Activated naive CD8-positive, alpha-beta T cell treated with anti-CD3 and anti-CD28 coated beads for 36 hours (primary cell): ENCODE measurements around the gene ROBO1. TPM values are rescaled to one million over a fixed set of nuclear protein-coding genes. Genes with fewer than 3 reads are reported as not detected.

Experiments used
- DNase-seq: peaks from one replicate; pipeline ENCODE4 v3.0.0; 2021
- H3K27ac Mint-ChIP-seq: one replicate; pipeline ENCODE4 v1.8.0; 2022; ENCODE audit warnings: mild to moderate bottlenecking, moderate library complexity, mixed read lengths
- H3K27me3 Mint-ChIP-seq: one replicate; pipeline ENCODE4 v1.8.0; 2022; ENCODE audit warnings: mild to moderate bottlenecking, mixed read lengths
- H3K36me3 Mint-ChIP-seq: one replicate; pipeline ENCODE4 v1.8.0; 2021; ENCODE audit warnings: mild to moderate bottlenecking, mixed read lengths
- H3K4me1 Mint-ChIP-seq: one replicate; pipeline ENCODE4 v1.8.0; 2021; ENCODE audit warnings: mixed read lengths
- H3K4me3 Mint-ChIP-seq: one replicate; pipeline ENCODE4 v1.8.0; 2022; ENCODE audit warnings: mild to moderate bottlenecking, moderate library complexity, mixed read lengths
- H3K9me3 Mint-ChIP-seq: one replicate; pipeline ENCODE4 v1.8.0; 2022; ENCODE audit warnings: mixed read lengths
- total RNA-seq, 2 experiments: library from RNA; stranded (reverse); gene quantifications; one replicate each; pipeline ENCODE4 v1.2.3, GENCODE V29; 2021

The ROBO1 gene
- total RNA-seq, 2 experiments from 2014 or later, result 13.8 to 16.5 TPM

- Mint-ChIP-seq H3K36me3 (no peaks in the 10 kb centered on the region), H3K4me3 (no peak overlapping the region), H3K9me3 (peaks cover 8% of the 10 kb centered on the region), H3K27ac (no peak overlapping the region), H3K4me1 (no peaks in the 10 kb centered on the region), H3K27me3 (no peaks in the 10 kb centered on the region)
- no peak for DNase-seq
Measured at GRCh38 chr3:79729096-79729495, 38.7 kb downstream of the ROBO1 start.

DNA sequence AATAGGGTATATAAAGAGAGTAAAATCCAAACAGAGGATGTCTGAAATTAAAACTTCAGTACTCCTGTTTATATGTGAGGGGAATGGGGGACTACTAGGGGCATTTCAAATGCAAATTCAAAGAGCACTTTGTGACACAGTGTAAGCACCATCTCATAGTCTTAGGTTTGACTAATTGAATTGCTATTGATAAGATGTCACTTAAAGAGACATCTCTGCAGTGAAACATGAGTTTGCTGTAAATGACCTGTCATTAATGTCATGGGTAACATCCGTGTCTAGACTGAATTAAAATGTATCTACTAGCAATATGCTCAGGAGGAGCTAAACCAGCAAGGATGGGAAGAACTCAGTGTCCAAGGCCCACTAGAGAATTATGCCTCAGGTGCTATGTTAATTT is 41.0 kb downstream of the ROBO1 start:
- no peaks in the 10 kb centered on the region for H3K9me3 Mint-ChIP-seq
- H3K36me3 Mint-ChIP-seq, result no peaks in the 10 kb centered on the region
- no peak for DNase-seq
- no peaks in the 10 kb centered on the region for H3K27me3 Mint-ChIP-seq
- H3K27ac Mint-ChIP-seq, result no peak overlapping the region
- H3K4me1 Mint-ChIP-seq, result no peaks in the 10 kb centered on the region
- H3K4me3 Mint-ChIP-seq, result no peak overlapping the region

DNA sequence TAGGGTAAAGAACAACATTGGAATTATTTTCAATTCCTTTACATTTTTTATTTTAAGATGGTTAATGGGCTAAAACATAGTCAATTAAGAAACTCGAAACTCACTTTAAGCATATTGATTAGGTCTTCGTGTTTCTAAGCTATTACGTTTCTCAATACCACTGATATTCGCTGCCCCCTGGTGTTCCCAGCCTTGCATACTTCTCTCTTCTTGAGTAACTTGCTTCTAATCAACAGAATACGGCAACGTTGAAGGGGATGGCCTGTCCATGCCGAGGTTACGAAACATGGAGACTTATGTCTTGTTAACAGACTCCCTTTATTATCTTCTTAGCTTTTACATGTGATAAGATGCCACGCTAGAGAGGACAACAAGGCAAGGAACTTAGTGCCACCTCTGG is 43.6 kb downstream of the ROBO1 start:
- no peak for DNase-seq
- no peaks in the 10 kb centered on the region for H3K9me3 Mint-ChIP-seq
- no peaks in the 10 kb centered on the region for H3K36me3 Mint-ChIP-seq
- H3K27me3 Mint-ChIP-seq, result no peaks in the 10 kb centered on the region
- H3K4me3 Mint-ChIP-seq, result no peak overlapping the region
- no peak overlapping the region for H3K27ac Mint-ChIP-seq
- no peaks in the 10 kb centered on the region for H3K4me1 Mint-ChIP-seq

- Mint-ChIP-seq H3K4me3 (no peak overlapping the region), H3K36me3 (no peaks in the 10 kb centered on the region), H3K9me3 (no peaks in the 10 kb centered on the region), H3K4me1 (no peaks in the 10 kb centered on the region), H3K27me3 (no peaks in the 10 kb centered on the region), H3K27ac (no peak overlapping the region)
- no peak for DNase-seq
Measured at GRCh38 chr3:79690072-79690471, 77.7 kb downstream of the ROBO1 start.

GRCh38 chr3:79685108-79685507 is 82.7 kb downstream of the ROBO1 start:
- Mint-ChIP-seq H3K4me3 (no peak overlapping the region), H3K27me3 (no peaks in the 10 kb centered on the region), H3K27ac (no peak overlapping the region), H3K9me3 (peaks cover 2% of the 10 kb centered on the region), H3K36me3 (no peaks in the 10 kb centered on the region), H3K4me1 (no peaks in the 10 kb centered on the region)
- DNase-seq, result no peak

GRCh38 chr3:79684041-79684440 is 83.8 kb downstream of the ROBO1 start:
- no peaks in the 10 kb centered on the region for H3K36me3 Mint-ChIP-seq
- H3K27ac Mint-ChIP-seq, result no peak overlapping the region
- H3K4me1 Mint-ChIP-seq, result no peaks in the 10 kb centered on the region
- no peak for DNase-seq
- peaks cover 5% of the 10 kb centered on the region for H3K9me3 Mint-ChIP-seq
- no peak overlapping the region for H3K4me3 Mint-ChIP-seq
- H3K27me3 Mint-ChIP-seq, result no peaks in the 10 kb centered on the region

DNA sequence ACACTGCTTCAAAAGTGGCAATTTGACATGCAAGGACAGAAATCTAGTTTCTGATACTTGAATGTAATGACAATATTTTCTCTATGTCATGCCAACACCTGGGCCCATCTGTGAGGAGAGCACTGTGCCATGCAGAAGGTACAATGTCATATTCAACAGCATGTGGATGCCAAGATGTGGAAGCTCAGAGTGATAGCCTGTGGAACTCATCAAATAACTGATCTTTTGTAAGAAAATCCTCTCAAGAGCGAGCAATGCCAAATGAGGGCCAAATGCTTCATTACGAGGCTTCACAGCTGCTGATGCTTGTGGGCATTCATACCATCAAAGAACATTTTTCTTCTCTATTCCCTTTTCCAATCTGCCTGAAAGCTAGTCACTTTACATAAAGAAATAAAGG is 95.1 kb downstream of the ROBO1 start:
- DNase-seq, result no peak
- Mint-ChIP-seq H3K4me3 (no peak overlapping the region), H3K9me3 (peaks cover 9% of the 10 kb centered on the region), H3K36me3 (no peaks in the 10 kb centered on the region), H3K27me3 (no peaks in the 10 kb centered on the region), H3K27ac (no peak overlapping the region), H3K4me1 (no peaks in the 10 kb centered on the region)

GRCh38 chr3:79672075-79672474 is 95.7 kb downstream of the ROBO1 start:
- no peaks in the 10 kb centered on the region for H3K27me3 Mint-ChIP-seq
- peaks cover 8% of the 10 kb centered on the region for H3K9me3 Mint-ChIP-seq
- DNase-seq, result no peak
- H3K27ac Mint-ChIP-seq, result no peak overlapping the region
- no peak overlapping the region for H3K4me3 Mint-ChIP-seq
- H3K36me3 Mint-ChIP-seq, result no peaks in the 10 kb centered on the region
- H3K4me1 Mint-ChIP-seq, result no peaks in the 10 kb centered on the region

- no peak overlapping the region for H3K4me3 Mint-ChIP-seq
- no peaks in the 10 kb centered on the region for H3K4me1 Mint-ChIP-seq
- H3K27ac Mint-ChIP-seq, result no peak overlapping the region
Measured at GRCh38 chr3:79670178-79670577, 97.6 kb downstream of the ROBO1 start.

GRCh38 chr3:79664455-79664854 is 103.3 kb downstream of the ROBO1 start:
- DNase-seq, result no peak
- Mint-ChIP-seq H3K27me3 (no peaks in the 10 kb centered on the region), H3K4me3 (no peak overlapping the region), H3K36me3 (no peaks in the 10 kb centered on the region), H3K27ac (no peak overlapping the region), H3K4me1 (no peaks in the 10 kb centered on the region), H3K9me3 (peaks cover 12% of the 10 kb centered on the region)

More at GRCh38 chr3:79670178-79670577, 97.6 kb downstream of the ROBO1 start:
- DNase-seq, result no peak
- no peaks in the 10 kb centered on the region for H3K36me3 Mint-ChIP-seq
- no peaks in the 10 kb centered on the region for H3K27me3 Mint-ChIP-seq
- peaks cover 6% of the 10 kb centered on the region for H3K9me3 Mint-ChIP-seq

DNA sequence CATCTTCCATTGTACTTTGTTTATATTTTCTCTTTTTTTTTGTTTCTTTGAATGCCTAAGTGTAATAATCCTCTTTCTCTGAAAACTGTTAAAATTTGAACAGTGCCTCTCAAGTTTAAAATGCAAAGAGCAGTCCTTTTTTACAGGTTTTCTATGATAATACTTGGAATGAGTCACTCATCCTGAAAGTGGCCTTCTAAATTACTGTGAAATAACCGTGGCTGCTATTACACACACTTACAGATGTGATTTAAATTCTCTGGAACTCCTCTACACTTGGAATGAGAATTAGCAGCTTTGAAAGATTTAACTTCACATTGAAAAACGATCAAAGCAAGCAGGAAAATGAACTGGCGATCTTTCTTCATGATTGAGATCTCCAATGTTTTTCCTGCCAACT is 105.9 kb downstream of the ROBO1 start:
- no peak for DNase-seq
- no peak overlapping the region for H3K27ac Mint-ChIP-seq
- no peak overlapping the region for H3K4me3 Mint-ChIP-seq
- no peaks in the 10 kb centered on the region for H3K4me1 Mint-ChIP-seq
- peaks cover 9% of the 10 kb centered on the region for H3K9me3 Mint-ChIP-seq
- H3K27me3 Mint-ChIP-seq, result no peaks in the 10 kb centered on the region
- no peaks in the 10 kb centered on the region for H3K36me3 Mint-ChIP-seq

GRCh38 chr3:79657076-79657475 is 110.7 kb downstream of the ROBO1 start:
- peaks cover 8% of the 10 kb centered on the region for H3K9me3 Mint-ChIP-seq
- H3K27ac Mint-ChIP-seq, result no peak overlapping the region
- H3K4me1 Mint-ChIP-seq, result no peaks in the 10 kb centered on the region
- DNase-seq, result no peak
- H3K27me3 Mint-ChIP-seq, result no peaks in the 10 kb centered on the region
- no peaks in the 10 kb centered on the region for H3K36me3 Mint-ChIP-seq
- no peak overlapping the region for H3K4me3 Mint-ChIP-seq

- no peak for DNase-seq
- Mint-ChIP-seq H3K4me3 (no peak overlapping the region), H3K9me3 (peaks cover 4% of the 10 kb centered on the region), H3K36me3 (no peaks in the 10 kb centered on the region), H3K27ac (no peak overlapping the region), H3K27me3 (no peaks in the 10 kb centered on the region), H3K4me1 (no peaks in the 10 kb centered on the region)
Measured at GRCh38 chr3:79654019-79654418, 113.8 kb downstream of the ROBO1 start.

GRCh38 chr3:79653266-79653830 is 114.5 kb downstream of the ROBO1 start:
- no peaks in the 10 kb centered on the region for H3K27me3 Mint-ChIP-seq
- H3K27ac Mint-ChIP-seq, result no peak overlapping the region
- H3K4me1 Mint-ChIP-seq, result no peaks in the 10 kb centered on the region
- H3K36me3 Mint-ChIP-seq, result no peaks in the 10 kb centered on the region
- no peak overlapping the region for H3K4me3 Mint-ChIP-seq
- H3K9me3 Mint-ChIP-seq, result peaks cover 4% of the 10 kb centered on the region
- no peak for DNase-seq

GRCh38 chr3:79651536-79652065 is 116.2 kb downstream of the ROBO1 start:
- no peaks in the 10 kb centered on the region for H3K36me3 Mint-ChIP-seq
- no peak for DNase-seq
- H3K9me3 Mint-ChIP-seq, result peaks cover 4% of the 10 kb centered on the region
- no peaks in the 10 kb centered on the region for H3K4me1 Mint-ChIP-seq
- H3K27me3 Mint-ChIP-seq, result no peaks in the 10 kb centered on the region
- no peak overlapping the region for H3K27ac Mint-ChIP-seq
- no peak overlapping the region for H3K4me3 Mint-ChIP-seq

DNA sequence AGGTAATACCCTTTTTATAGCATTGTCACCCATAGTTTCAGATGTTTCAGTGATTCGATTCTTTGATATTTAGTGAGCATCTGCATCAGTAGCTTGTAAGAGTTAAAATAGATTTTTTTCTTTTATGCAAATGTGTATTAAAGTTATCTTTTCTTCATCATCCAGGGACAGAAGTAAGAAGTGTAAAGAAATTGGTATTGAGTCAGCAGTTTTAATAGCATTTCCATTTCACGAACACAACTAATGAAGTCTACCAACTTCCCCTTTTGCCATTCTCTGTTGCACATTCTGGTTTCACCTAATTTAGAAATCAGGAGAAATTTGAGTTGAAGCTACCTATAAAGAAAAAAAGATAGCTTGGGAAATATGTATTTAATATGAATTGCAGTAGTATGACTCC is 127.9 kb downstream of the ROBO1 start:
- Mint-ChIP-seq H3K9me3 (peaks cover 18% of the 10 kb centered on the region), H3K27ac (no peak overlapping the region), H3K27me3 (no peaks in the 10 kb centered on the region), H3K4me3 (no peak overlapping the region), H3K4me1 (no peaks in the 10 kb centered on the region), H3K36me3 (no peaks in the 10 kb centered on the region)
- DNase-seq, result no peak
